Endodermal cell (in vitro differentiated cells): ENCODE data around the gene SIDT1. TPM values are rescaled to one million over a fixed set of nuclear protein-coding genes. Genes with fewer than 3 reads are reported as not detected.

Source experiments
- DNase-seq: peaks from one replicate; pipeline ENCODE4 v3.0.0-alpha.2; 2017
- H3K27ac ChIP-seq: 2 replicates; pipeline ENCODE4 v1.5.1; 2013; ENCODE audit warnings: mild to moderate bottlenecking, low read depth, low read length, moderate library complexity
- H3K27me3 ChIP-seq: 2 replicates; pipeline ENCODE4 v1.6.1; 2013; ENCODE audit warnings: mild to moderate bottlenecking, low read length, moderate library complexity; ENCODE audit not compliant: insufficient read depth, control insufficient read depth, poor library complexity, severe bottlenecking
- H3K36me3 ChIP-seq: 2 replicates; pipeline ENCODE4 v1.7.0; 2013; ENCODE audit warnings: mild to moderate bottlenecking, low read length, moderate library complexity; ENCODE audit not compliant: control insufficient read depth, insufficient read depth
- H3K4me1 ChIP-seq: one replicate; pipeline ENCODE4 v1.7.0; 2013; ENCODE audit warnings: low read length; ENCODE audit not compliant: control insufficient read depth, insufficient read depth
- H3K4me3 ChIP-seq: 2 replicates; pipeline ENCODE4 v1.5.1; 2013; ENCODE audit warnings: mild to moderate bottlenecking, low read length, moderate library complexity
- H3K9ac ChIP-seq: 2 replicates; pipeline ENCODE4 v1.6.1; 2013; ENCODE audit warnings: mild to moderate bottlenecking, low read length, moderate library complexity; ENCODE audit not compliant: poor library complexity, severe bottlenecking; ENCODE audit errors: extremely low read depth
- H3K9me3 ChIP-seq: 2 replicates; pipeline ENCODE4 v1.6.1; 2013; ENCODE audit warnings: mild to moderate bottlenecking, low read length, moderate library complexity; ENCODE audit not compliant: control insufficient read depth
- H3K27ac Mint-ChIP-seq: 2 replicates; pipeline ENCODE4 v1.8.0; 2020; ENCODE audit warnings: mixed read lengths
- H3K27me3 Mint-ChIP-seq: 2 replicates; pipeline ENCODE4 v1.8.0; 2021; ENCODE audit warnings: mild to moderate bottlenecking, mixed read lengths; ENCODE audit not compliant: insufficient read depth
- H3K36me3 Mint-ChIP-seq: 2 replicates; pipeline ENCODE4 v1.8.0; 2020; ENCODE audit warnings: low read depth, mixed read lengths
- H3K4me1 Mint-ChIP-seq: 2 replicates; pipeline ENCODE4 v1.8.0; 2020; ENCODE audit warnings: mixed read lengths
- H3K4me3 Mint-ChIP-seq: 2 replicates; pipeline ENCODE4 v1.8.0; 2020; ENCODE audit warnings: mild to moderate bottlenecking, moderate library complexity, mixed read lengths
- H3K9me3 Mint-ChIP-seq: 2 replicates; pipeline ENCODE4 v1.8.0; 2020; ENCODE audit warnings: mild to moderate bottlenecking, mixed read lengths
- WGBS, 2 experiments: methylation state at CpG; one replicate each; pipeline versions ENCODE4 v1.1.5 to v1.1.7; 2013; ENCODE audit warnings: missing lambda C conversion rate in 2 of 2, mixed read lengths in 1 of 2; ENCODE audit not compliant: insufficient coverage in 1 of 2, insufficient read length in 1 of 2; 5-methylcytosine and 5-hydroxymethylcytosine counted together
- total RNA-seq, 2 donors: library from RNA; stranded (reverse); fragmentation: NEBNext Ultra II Directional in 1 of 2; extraction: Animal tissue kit (Norgen Biotek cat#: 25700) in 1 of 2; gene quantifications; 2 replicates in 1 of 2; 3 replicates in 1 of 2; pipeline ENCODE4 v1.2.1, GENCODE V29; 2021
- TF ChIP-seq, protein P1 (sequence below): fragments of 200-600 bp; sonication (generic); conservative IDR thresholded peaks from 2 replicates; pipeline ENCODE4 v1.5.0; 2021; ENCODE audit warnings: antibody characterized with exemption, mild to moderate bottlenecking

The SIDT1 gene
- total RNA-seq, 2 donors from 2014 or later: not detected

DNA sequence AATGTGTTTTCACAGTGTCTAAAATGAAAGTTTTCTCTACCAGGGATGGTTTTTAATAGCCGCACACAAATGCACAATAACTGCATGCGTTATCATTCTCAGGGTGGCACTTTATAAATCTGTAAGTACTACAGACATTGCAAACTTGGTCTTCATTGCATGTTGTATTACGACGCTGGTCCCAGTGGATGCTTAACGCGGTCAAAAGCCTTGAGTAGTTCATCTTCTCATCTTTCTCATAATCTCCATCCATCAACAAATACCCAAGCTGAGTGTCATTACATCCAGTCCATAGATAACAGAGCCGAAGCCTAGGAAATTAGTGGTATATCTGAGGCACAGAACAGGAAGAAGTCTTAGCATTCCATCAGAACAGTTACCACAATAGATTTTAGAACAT lies 91.5 kb downstream of the SIDT1 start:
- Histone ChIP-seq H3K4me1 (no peaks in the 10 kb centered on the region), H3K36me3 (no peaks in the 10 kb centered on the region), H3K27me3 (peaks cover 15% of the 10 kb centered on the region), H3K27ac (no peak overlapping the region), H3K9me3 (no peaks in the 10 kb centered on the region), H3K9ac (no peak overlapping the region), H3K4me3 (no peak overlapping the region)
- no peaks in the 10 kb centered on the region for H3K4me1 Mint-ChIP-seq
- no peaks in the 10 kb centered on the region for H3K9me3 Mint-ChIP-seq
- H3K27me3 Mint-ChIP-seq: peaks cover 29% of the 10 kb centered on the region
- H3K27ac Mint-ChIP-seq: no peak overlapping the region
- H3K4me3 Mint-ChIP-seq: no peak overlapping the region
- TF ChIP-seq, protein P1, sequence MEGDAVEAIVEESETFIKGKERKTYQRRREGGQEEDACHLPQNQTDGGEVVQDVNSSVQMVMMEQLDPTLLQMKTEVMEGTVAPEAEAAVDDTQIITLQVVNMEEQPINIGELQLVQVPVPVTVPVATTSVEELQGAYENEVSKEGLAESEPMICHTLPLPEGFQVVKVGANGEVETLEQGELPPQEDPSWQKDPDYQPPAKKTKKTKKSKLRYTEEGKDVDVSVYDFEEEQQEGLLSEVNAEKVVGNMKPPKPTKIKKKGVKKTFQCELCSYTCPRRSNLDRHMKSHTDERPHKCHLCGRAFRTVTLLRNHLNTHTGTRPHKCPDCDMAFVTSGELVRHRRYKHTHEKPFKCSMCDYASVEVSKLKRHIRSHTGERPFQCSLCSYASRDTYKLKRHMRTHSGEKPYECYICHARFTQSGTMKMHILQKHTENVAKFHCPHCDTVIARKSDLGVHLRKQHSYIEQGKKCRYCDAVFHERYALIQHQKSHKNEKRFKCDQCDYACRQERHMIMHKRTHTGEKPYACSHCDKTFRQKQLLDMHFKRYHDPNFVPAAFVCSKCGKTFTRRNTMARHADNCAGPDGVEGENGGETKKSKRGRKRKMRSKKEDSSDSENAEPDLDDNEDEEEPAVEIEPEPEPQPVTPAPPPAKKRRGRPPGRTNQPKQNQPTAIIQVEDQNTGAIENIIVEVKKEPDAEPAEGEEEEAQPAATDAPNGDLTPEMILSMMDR: no peak
- DNase-seq: no peak
- 91 to 96% methylated on average over 6 to 7 of the region's 7 CpGs for WGBS, 2 experiments
- H3K36me3 Mint-ChIP-seq: no peaks in the 10 kb centered on the region

DNA sequence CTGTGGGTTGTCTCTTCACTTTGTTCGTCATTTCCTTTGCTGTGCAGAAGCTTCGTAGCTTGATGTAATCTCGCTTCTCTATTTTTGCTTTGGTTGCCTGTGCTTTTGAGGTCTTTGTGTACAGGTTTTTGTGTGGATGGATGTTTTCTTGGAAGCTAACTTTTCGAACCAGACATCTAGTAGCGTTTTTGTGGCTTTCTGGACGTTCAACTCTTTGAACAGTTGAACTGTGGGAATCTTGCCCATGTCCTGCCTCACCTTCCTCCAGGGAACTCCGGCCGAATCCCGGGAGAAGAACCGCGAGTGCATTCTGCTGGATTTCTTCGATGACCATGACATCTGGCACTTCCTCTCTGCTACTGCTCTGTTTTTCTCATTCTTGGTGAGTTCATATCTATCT lies 93.5 kb downstream of the SIDT1 start:
- 82 to 91% methylated on average over 7 to 12 of the region's 12 CpGs for WGBS, 2 experiments
- no peak overlapping the region for H3K4me3 Mint-ChIP-seq
- Histone ChIP-seq H3K36me3 (no peaks in the 10 kb centered on the region), H3K9me3 (no peaks in the 10 kb centered on the region), H3K27ac (no peak overlapping the region), H3K27me3 (peaks cover 15% of the 10 kb centered on the region), H3K4me1 (no peaks in the 10 kb centered on the region), H3K4me3 (no peak overlapping the region), H3K9ac (no peak overlapping the region)
- no peaks in the 10 kb centered on the region for H3K9me3 Mint-ChIP-seq
- H3K4me1 Mint-ChIP-seq: no peaks in the 10 kb centered on the region
- no peak overlapping the region for H3K27ac Mint-ChIP-seq
- no peaks in the 10 kb centered on the region for H3K36me3 Mint-ChIP-seq
- TF ChIP-seq, protein P1: no peak
- DNase-seq: no peak
- H3K27me3 Mint-ChIP-seq: peaks cover 29% of the 10 kb centered on the region

DNA sequence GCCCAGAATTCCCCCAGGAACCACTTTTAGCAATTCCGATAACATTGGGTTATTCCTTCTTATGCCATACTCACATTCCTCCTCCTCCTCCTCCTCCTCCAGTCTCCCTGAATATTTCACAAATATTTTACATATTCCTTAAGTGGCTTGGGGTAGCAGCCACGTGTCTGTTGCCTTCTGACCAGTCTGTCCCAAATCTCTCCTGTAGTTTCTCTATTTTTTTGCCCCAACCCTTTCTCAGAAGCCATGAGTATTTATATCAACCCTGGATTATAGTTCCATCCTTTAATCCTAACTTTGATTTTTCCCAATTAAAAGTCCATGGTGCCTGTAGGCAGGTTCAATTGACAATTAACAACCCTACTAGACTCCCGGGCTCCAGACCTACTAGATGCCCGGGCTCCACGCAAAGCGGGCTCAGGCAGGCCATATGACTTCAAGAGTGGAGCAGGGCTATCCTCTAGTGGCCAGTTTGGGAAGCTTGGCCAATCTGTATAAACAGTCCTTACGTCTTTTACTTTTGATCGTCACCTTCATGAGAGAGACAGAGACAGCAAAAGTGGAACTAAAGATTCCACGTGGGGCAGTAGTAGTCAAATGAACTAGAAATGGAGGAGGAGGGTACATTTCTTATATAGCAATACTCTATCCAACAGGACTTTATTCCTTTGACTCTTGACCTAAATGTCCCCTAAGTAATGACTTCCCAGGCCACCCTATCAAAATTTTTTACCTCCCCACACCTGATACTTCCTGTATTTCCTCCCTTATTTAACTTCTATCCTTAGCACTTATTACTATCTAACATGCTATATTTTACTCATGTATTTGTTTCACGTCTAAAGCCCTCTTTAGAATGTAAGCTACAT lies 94.4 kb downstream of the SIDT1 start:
- Histone ChIP-seq H3K9ac (no peak overlapping the region), H3K4me3 (no peak overlapping the region), H3K9me3 (no peaks in the 10 kb centered on the region), H3K36me3 (no peaks in the 10 kb centered on the region), H3K27ac (no peak overlapping the region), H3K27me3 (peaks cover 15% of the 10 kb centered on the region), H3K4me1 (no peaks in the 10 kb centered on the region)
- Mint-ChIP-seq H3K27ac (no peak overlapping the region), H3K36me3 (no peaks in the 10 kb centered on the region), H3K4me3 (no peak overlapping the region), H3K4me1 (no peaks in the 10 kb centered on the region), H3K27me3 (peaks cover 29% of the 10 kb centered on the region), H3K9me3 (no peaks in the 10 kb centered on the region)
- DNase-seq: peak; percentile 87
- 48 to 74% methylated on average over 5 to 10 of the region's 10 CpGs for WGBS, 2 experiments
- TF ChIP-seq, protein P1: peak; percentile 95
